K562 (cell line): ENCODE results near the gene VENTX. TPM values are rescaled to one million over a fixed set of nuclear protein-coding genes. Genes with fewer than 3 reads are reported as not detected.

Experiments used
- ELF2 ChIP-seq: fragments of 250-450 bp; sonication (Bioruptor Pico); IDR thresholded peaks from 2 replicates; pipeline ENCODE4 v1.5.0; 2021; ENCODE audit warnings: mild to moderate bottlenecking
- GATAD2A ChIP-seq: fragments of 450-650 bp; IDR thresholded peaks from 2 replicates; pipeline ENCODE4 v1.6.1; 2017
- KAT8 ChIP-seq: fragments of 450-650 bp; IDR thresholded peaks from 2 replicates; pipeline ENCODE4 v1.6.1; 2016; ENCODE audit warnings: low read depth, mild to moderate bottlenecking
- STAG1 ChIP-seq: sonication (generic); formaldehyde crosslinking; IDR thresholded peaks from 2 replicates; pipeline ENCODE4 v1.5.0; 2020; ENCODE audit warnings: missing genetic modification reagents, borderline replicate concordance
- polyA plus RNA-seq, 8 experiments: library from polyadenylated mRNA; depleted of rRNA in 4 of 8; stranded (reverse) in 5 of 8; unstranded in 3 of 8; fragments of >200 nt; fragmentation: Nextera tagmentation in 2 of 8; fragmentation: Illumina TruSeq in 1 of 8; extraction: Ambion mirVana in 2 of 8; extraction: Trizol in 1 of 8; gene quantifications; 2 replicates each; pipeline versions ENCODE4 v1.2.1 to v1.2.3, GENCODE V29; 2011 to 2014; ENCODE audit warnings: inconsistent platforms in 1 of 8, missing spikeins in 1 of 8
- total RNA-seq, 7 experiments: library from RNA; depleted of rRNA in 6 of 7; stranded (reverse); fragments of >200 nt in 6 of 7; fragmentation: Illumina TruSeq in 2 of 7; extraction: Trizol in 2 of 7; gene quantifications; 2 replicates each; pipeline versions ENCODE4 v1.2.1 to v1.2.3, GENCODE V29; 2011 to 2021; ENCODE audit warnings: low replicate concordance in 1 of 7
- TF ChIP-seq, protein P1 (sequence below): fragments of 450-650 bp; IDR thresholded peaks from 2 replicates; pipeline ENCODE4 v1.6.1; 2016; ENCODE audit warnings: mild to moderate bottlenecking, moderate library complexity
- TF ChIP-seq, protein P2 (sequence below): fragments of 150-350 bp; IDR thresholded peaks from 2 replicates; pipeline ENCODE4 v1.6.1; 2014; ENCODE audit warnings: low read depth, mild to moderate bottlenecking, low read length, borderline replicate concordance
- TF ChIP-seq, protein P3 (sequence below): sonication (generic); formaldehyde crosslinking; IDR thresholded peaks from 2 replicates; pipeline ENCODE4 v1.8.1; 2023; ENCODE audit warnings: missing genetic modification reagents, mild to moderate bottlenecking, borderline replicate concordance

The VENTX gene
- total and polyA plus RNA-seq, 9 of the 15 experiments (the other 6 are each of a cell fraction or from before 2014, with no cell fraction given), result 0.07 to 0.70 (median 0.20) TPM; not detected in 1

- TF ChIP-seq, protein P1, sequence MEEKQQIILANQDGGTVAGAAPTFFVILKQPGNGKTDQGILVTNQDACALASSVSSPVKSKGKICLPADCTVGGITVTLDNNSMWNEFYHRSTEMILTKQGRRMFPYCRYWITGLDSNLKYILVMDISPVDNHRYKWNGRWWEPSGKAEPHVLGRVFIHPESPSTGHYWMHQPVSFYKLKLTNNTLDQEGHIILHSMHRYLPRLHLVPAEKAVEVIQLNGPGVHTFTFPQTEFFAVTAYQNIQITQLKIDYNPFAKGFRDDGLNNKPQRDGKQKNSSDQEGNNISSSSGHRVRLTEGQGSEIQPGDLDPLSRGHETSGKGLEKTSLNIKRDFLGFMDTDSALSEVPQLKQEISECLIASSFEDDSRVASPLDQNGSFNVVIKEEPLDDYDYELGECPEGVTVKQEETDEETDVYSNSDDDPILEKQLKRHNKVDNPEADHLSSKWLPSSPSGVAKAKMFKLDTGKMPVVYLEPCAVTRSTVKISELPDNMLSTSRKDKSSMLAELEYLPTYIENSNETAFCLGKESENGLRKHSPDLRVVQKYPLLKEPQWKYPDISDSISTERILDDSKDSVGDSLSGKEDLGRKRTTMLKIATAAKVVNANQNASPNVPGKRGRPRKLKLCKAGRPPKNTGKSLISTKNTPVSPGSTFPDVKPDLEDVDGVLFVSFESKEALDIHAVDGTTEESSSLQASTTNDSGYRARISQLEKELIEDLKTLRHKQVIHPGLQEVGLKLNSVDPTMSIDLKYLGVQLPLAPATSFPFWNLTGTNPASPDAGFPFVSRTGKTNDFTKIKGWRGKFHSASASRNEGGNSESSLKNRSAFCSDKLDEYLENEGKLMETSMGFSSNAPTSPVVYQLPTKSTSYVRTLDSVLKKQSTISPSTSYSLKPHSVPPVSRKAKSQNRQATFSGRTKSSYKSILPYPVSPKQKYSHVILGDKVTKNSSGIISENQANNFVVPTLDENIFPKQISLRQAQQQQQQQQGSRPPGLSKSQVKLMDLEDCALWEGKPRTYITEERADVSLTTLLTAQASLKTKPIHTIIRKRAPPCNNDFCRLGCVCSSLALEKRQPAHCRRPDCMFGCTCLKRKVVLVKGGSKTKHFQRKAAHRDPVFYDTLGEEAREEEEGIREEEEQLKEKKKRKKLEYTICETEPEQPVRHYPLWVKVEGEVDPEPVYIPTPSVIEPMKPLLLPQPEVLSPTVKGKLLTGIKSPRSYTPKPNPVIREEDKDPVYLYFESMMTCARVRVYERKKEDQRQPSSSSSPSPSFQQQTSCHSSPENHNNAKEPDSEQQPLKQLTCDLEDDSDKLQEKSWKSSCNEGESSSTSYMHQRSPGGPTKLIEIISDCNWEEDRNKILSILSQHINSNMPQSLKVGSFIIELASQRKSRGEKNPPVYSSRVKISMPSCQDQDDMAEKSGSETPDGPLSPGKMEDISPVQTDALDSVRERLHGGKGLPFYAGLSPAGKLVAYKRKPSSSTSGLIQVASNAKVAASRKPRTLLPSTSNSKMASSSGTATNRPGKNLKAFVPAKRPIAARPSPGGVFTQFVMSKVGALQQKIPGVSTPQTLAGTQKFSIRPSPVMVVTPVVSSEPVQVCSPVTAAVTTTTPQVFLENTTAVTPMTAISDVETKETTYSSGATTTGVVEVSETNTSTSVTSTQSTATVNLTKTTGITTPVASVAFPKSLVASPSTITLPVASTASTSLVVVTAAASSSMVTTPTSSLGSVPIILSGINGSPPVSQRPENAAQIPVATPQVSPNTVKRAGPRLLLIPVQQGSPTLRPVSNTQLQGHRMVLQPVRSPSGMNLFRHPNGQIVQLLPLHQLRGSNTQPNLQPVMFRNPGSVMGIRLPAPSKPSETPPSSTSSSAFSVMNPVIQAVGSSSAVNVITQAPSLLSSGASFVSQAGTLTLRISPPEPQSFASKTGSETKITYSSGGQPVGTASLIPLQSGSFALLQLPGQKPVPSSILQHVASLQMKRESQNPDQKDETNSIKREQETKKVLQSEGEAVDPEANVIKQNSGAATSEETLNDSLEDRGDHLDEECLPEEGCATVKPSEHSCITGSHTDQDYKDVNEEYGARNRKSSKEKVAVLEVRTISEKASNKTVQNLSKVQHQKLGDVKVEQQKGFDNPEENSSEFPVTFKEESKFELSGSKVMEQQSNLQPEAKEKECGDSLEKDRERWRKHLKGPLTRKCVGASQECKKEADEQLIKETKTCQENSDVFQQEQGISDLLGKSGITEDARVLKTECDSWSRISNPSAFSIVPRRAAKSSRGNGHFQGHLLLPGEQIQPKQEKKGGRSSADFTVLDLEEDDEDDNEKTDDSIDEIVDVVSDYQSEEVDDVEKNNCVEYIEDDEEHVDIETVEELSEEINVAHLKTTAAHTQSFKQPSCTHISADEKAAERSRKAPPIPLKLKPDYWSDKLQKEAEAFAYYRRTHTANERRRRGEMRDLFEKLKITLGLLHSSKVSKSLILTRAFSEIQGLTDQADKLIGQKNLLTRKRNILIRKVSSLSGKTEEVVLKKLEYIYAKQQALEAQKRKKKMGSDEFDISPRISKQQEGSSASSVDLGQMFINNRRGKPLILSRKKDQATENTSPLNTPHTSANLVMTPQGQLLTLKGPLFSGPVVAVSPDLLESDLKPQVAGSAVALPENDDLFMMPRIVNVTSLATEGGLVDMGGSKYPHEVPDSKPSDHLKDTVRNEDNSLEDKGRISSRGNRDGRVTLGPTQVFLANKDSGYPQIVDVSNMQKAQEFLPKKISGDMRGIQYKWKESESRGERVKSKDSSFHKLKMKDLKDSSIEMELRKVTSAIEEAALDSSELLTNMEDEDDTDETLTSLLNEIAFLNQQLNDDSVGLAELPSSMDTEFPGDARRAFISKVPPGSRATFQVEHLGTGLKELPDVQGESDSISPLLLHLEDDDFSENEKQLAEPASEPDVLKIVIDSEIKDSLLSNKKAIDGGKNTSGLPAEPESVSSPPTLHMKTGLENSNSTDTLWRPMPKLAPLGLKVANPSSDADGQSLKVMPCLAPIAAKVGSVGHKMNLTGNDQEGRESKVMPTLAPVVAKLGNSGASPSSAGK, result peak; percentile 49; the same call in 1 of the 2 replicates
- TF ChIP-seq, protein P2, sequence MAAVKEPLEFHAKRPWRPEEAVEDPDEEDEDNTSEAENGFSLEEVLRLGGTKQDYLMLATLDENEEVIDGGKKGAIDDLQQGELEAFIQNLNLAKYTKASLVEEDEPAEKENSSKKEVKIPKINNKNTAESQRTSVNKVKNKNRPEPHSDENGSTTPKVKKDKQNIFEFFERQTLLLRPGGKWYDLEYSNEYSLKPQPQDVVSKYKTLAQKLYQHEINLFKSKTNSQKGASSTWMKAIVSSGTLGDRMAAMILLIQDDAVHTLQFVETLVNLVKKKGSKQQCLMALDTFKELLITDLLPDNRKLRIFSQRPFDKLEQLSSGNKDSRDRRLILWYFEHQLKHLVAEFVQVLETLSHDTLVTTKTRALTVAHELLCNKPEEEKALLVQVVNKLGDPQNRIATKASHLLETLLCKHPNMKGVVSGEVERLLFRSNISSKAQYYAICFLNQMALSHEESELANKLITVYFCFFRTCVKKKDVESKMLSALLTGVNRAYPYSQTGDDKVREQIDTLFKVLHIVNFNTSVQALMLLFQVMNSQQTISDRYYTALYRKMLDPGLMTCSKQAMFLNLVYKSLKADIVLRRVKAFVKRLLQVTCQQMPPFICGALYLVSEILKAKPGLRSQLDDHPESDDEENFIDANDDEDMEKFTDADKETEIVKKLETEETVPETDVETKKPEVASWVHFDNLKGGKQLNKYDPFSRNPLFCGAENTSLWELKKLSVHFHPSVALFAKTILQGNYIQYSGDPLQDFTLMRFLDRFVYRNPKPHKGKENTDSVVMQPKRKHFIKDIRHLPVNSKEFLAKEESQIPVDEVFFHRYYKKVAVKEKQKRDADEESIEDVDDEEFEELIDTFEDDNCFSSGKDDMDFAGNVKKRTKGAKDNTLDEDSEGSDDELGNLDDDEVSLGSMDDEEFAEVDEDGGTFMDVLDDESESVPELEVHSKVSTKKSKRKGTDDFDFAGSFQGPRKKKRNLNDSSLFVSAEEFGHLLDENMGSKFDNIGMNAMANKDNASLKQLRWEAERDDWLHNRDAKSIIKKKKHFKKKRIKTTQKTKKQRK, result no peak
- TF ChIP-seq GATAD2A, result no peak
- TF ChIP-seq STAG1 (CRISPR knock-in tag), result no peak
- no peak for TF ChIP-seq ELF2 (CRISPR knock-in tag)
- TF ChIP-seq, protein P3, sequence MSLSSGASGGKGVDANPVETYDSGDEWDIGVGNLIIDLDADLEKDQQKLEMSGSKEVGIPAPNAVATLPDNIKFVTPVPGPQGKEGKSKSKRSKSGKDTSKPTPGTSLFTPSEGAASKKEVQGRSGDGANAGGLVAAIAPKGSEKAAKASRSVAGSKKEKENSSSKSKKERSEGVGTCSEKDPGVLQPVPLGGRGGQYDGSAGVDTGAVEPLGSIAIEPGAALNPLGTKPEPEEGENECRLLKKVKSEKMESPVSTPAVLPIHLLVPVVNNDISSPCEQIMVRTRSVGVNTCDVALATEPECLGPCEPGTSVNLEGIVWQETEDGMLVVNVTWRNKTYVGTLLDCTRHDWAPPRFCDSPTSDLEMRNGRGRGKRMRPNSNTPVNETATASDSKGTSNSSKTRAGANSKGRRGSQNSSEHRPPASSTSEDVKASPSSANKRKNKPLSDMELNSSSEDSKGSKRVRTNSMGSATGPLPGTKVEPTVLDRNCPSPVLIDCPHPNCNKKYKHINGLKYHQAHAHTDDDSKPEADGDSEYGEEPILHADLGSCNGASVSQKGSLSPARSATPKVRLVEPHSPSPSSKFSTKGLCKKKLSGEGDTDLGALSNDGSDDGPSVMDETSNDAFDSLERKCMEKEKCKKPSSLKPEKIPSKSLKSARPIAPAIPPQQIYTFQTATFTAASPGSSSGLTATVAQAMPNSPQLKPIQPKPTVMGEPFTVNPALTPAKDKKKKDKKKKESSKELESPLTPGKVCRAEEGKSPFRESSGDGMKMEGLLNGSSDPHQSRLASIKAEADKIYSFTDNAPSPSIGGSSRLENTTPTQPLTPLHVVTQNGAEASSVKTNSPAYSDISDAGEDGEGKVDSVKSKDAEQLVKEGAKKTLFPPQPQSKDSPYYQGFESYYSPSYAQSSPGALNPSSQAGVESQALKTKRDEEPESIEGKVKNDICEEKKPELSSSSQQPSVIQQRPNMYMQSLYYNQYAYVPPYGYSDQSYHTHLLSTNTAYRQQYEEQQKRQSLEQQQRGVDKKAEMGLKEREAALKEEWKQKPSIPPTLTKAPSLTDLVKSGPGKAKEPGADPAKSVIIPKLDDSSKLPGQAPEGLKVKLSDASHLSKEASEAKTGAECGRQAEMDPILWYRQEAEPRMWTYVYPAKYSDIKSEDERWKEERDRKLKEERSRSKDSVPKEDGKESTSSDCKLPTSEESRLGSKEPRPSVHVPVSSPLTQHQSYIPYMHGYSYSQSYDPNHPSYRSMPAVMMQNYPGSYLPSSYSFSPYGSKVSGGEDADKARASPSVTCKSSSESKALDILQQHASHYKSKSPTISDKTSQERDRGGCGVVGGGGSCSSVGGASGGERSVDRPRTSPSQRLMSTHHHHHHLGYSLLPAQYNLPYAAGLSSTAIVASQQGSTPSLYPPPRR, result no peak
- TF ChIP-seq KAT8, result no peak
These were observed 10.2 kb downstream of the VENTX start (continued) for GRCh38 chr10:133247681-133248333.
